Thyroid gland (tissue), 4 donors: ENCODE results near the gene CCNG1.
"Not testable (repeated sequence)": the region's sequence is repeated elsewhere in the genome, so short reads cannot be mapped to it uniquely, and the experiment has no call there.

Experiments used
- POLR2A ChIP-seq, 2 donors: fragments of 450-650 bp; IDR thresholded peaks; one replicate each; pipeline ENCODE4 v1.6.1; 2017; ENCODE audit warnings: antibody characterized with exemption in 2 of 2, mild to moderate bottlenecking in 2 of 2, moderate library complexity in 1 of 2
- TF ChIP-seq, protein P1 (sequence below), 6 experiments: fragments of 200-600 bp in 3 of 6; fragments of 450-650 bp in 3 of 6; sonication (generic) in 3 of 6; IDR thresholded peaks; one replicate each; pipeline ENCODE4 v1.5.1; 2016 to 2019; ENCODE audit warnings: antibody characterized with exemption in 6 of 6, mild to moderate bottlenecking in 2 of 6, inconsistent platforms in 1 of 6, moderate library complexity in 1 of 6

DNA sequence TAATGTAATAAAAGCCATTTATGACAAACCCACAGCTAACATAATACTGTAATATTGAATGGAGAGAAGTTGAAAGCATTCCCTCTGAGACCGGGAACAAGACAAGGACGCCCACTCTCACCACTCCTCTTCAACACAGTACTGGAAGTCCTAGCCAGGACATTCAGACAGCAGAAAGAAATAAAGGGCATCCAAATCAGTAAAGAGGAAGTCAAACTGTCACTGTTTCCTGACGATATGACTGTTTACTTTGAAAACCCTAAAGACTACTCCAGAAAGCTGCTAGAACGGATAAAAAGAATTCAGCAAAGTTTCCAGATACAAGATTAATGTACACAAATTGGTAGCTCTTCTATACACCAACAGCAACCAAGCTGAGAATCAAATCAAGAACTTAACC is 11.3 kb upstream of the CCNG1 start:
- TF ChIP-seq, protein P1, sequence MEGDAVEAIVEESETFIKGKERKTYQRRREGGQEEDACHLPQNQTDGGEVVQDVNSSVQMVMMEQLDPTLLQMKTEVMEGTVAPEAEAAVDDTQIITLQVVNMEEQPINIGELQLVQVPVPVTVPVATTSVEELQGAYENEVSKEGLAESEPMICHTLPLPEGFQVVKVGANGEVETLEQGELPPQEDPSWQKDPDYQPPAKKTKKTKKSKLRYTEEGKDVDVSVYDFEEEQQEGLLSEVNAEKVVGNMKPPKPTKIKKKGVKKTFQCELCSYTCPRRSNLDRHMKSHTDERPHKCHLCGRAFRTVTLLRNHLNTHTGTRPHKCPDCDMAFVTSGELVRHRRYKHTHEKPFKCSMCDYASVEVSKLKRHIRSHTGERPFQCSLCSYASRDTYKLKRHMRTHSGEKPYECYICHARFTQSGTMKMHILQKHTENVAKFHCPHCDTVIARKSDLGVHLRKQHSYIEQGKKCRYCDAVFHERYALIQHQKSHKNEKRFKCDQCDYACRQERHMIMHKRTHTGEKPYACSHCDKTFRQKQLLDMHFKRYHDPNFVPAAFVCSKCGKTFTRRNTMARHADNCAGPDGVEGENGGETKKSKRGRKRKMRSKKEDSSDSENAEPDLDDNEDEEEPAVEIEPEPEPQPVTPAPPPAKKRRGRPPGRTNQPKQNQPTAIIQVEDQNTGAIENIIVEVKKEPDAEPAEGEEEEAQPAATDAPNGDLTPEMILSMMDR (IDR thresholded peaks at IDR 0.05): not testable (repeated sequence)
- TF ChIP-seq POLR2A (IDR thresholded peaks at IDR 0.05): not testable (repeated sequence)
